NCI-H2227 treated with DMSO at 0.1 percent for 48 hours (cell line): Measurements from ENCODE around the gene C2orf66.

Experiments
- DNase-seq: peaks from one replicate; lab custom pipeline; 2025; lab: John Stamatoyannopoulos, UW

C2orf66 gene

GRCh38 chr2:196809260-196809659 is at the start of gene C2orf66:
TSS of gene C2orf66 (minus strand) at chr2:196809355. CDS start at chr2:196809336, 19 bp downstream.
- no peak for DNase-seq

- no peak for DNase-seq
Observed at GRCh38 chr2:196854629-196855028, 45.5 kb upstream of the C2orf66 start.

- DNase-seq = no peak
Observed at GRCh38 chr2:196853301-196854087, 44.3 kb upstream of the C2orf66 start.

GRCh38 chr2:196851088-196851487 is 41.9 kb upstream of the C2orf66 start:
- no peak for DNase-seq

- DNase-seq = no peak
Observed at GRCh38 chr2:196849895-196850294, 40.7 kb upstream of the C2orf66 start.

GRCh38 chr2:196846295-196846694 is 37.1 kb upstream of the C2orf66 start:
- DNase-seq = no peak

GRCh38 chr2:196845371-196845770 is 36.2 kb upstream of the C2orf66 start:
- DNase-seq = no peak

- no peak for DNase-seq
Observed at GRCh38 chr2:196840171-196840570, 31.0 kb upstream of the C2orf66 start.

- DNase-seq = no peak
Observed at GRCh38 chr2:196839574-196839973, 30.4 kb upstream of the C2orf66 start.

GRCh38 chr2:196836440-196836839 is 27.3 kb upstream of the C2orf66 start:
- no peak for DNase-seq

GRCh38 chr2:196830701-196831100 is 21.5 kb upstream of the C2orf66 start:
- no peak for DNase-seq

- DNase-seq = no peak
Observed at GRCh38 chr2:196827356-196827755, 18.2 kb upstream of the C2orf66 start.

- no peak for DNase-seq
Observed at GRCh38 chr2:196823750-196824522, 14.8 kb upstream of the C2orf66 start.

GRCh38 chr2:196821195-196821594 is 12.0 kb upstream of the C2orf66 start:
- no peak for DNase-seq

- no peak for DNase-seq
Observed at GRCh38 chr2:196808083-196808665, 981 bp downstream of the C2orf66 start.

GRCh38 chr2:196804381-196804780 is 4.8 kb downstream of the C2orf66 start:
- DNase-seq = no peak

GRCh38 chr2:196802401-196802800 is 6.8 kb downstream of the C2orf66 start:
- DNase-seq = no peak

GRCh38 chr2:196801674-196802261 is 7.4 kb downstream of the C2orf66 start:
- DNase-seq = no peak

- DNase-seq = no peak
Observed at GRCh38 chr2:196798980-196799379, 10.2 kb downstream of the C2orf66 start.

- no peak for DNase-seq
Observed at GRCh38 chr2:196792865-196793264, 16.3 kb downstream of the C2orf66 start.

- DNase-seq = no peak
Observed at GRCh38 chr2:196783431-196784094, 25.6 kb downstream of the C2orf66 start.

GRCh38 chr2:196767101-196767500 is 42.1 kb downstream of the C2orf66 start:
- no peak for DNase-seq
